AG04450 (cell line): ENCODE data around the gene DNPEP. TPM values are rescaled to one million over a fixed set of nuclear protein-coding genes. Genes with fewer than 3 reads are reported as not detected.
A peak's percentile ranks its signal among the peaks of the same experiment; 100 is the strongest.

Experiments
- CTCF ChIA-PET: fragments of 300-600, 350-600 bp; formaldehyde crosslinking; extraction: SDS; loops from one replicate; lab custom pipeline; 2022; ENCODE audit warnings: antibody characterized with exemption, inconsistent platforms; lab: Charles Lee
- POLR2A ChIA-PET: fragments of 350-600 bp; formaldehyde crosslinking; extraction: SDS; loops from one replicate; lab custom pipeline; 2021; ENCODE audit warnings: antibody characterized with exemption, inconsistent platforms; lab: Yijun Ruan, JAX
- DNase-seq: peaks from one replicate; pipeline ENCODE4 v3.0.0-alpha.2; 2011; ENCODE audit warnings: low read depth, low spot score
- H3K27ac ChIP-seq: one replicate; pipeline ENCODE4 v1.5.1; 2012; ENCODE audit warnings: low read depth, low read length, control low read depth
- H3K27me3 ChIP-seq: one replicate; pipeline ENCODE4 v1.6.0; 2012; ENCODE audit warnings: low read length; ENCODE audit not compliant: control insufficient read depth, insufficient read depth
- H3K4me3 ChIP-seq: 2 replicates; pipeline ENCODE4 v1.5.1; 2011; ENCODE audit warnings: mild to moderate bottlenecking, low read depth, low read length, control low read depth
- H3K9me3 ChIP-seq: 2 replicates; pipeline ENCODE4 v1.5.1; 2012; ENCODE audit warnings: low read length; ENCODE audit not compliant: control insufficient read depth, insufficient read depth
- polyA plus RNA-seq: library from polyadenylated mRNA; depleted of rRNA; stranded (reverse); fragments of >200 nt; gene quantifications from 2 replicates; pipeline ENCODE4 v1.2.3, GENCODE V29; 2011
- TF ChIP-seq, protein P1 (sequence below): IDR thresholded peaks from 2 replicates; pipeline ENCODE4 v1.5.1; 2011; ENCODE audit warnings: low read depth, low read length, control low read depth, inconsistent platforms

The DNPEP gene
- polyA plus RNA-seq, 1 experiment: 41.5 TPM

DNA sequence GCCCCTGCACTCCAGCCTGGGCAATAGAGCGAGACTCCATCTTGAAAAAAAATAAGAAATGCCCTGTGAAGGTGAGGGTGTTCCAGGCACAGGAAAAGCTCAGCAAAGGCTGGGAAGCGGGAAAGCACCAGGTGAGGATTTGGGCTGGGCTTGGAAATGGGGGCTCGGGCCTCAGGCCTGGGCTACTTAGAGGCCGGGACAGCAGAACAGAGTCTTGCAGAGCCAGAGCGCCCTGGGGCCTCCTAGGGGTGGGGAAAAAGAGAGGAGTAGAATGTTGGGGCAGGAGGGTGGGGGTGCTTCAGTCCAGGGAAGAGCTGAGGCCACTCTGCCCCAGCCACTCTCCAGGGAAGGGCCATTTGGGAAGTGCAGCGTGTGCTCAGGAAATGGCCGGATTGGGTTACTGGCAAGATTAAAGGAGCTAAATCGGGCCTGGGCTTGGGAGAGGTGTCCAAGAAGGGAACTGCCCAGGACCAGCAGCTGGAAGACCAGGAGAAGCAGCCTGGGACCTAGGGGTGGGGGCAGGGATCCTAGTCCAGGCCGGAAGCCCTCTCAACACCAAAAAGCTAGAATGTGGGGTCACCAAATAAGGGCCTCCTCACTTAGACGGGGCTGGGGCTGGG, 16.7 kb upstream of the DNPEP start:
- DNase-seq: no peak
- no peak overlapping the region for H3K27ac ChIP-seq
- no peaks in the 10 kb centered on the region for H3K9me3 ChIP-seq
- ChIA-PET POLR2A (interaction anchor here (1.8 kb wide), 1 partner anchor 51 kb away, joined by 4 read pairs; no protein-coding TSS in a partner anchor), CTCF (interaction anchor here (0.9 to 7.0 kb wide), 22 partner anchors 9 to 238 kb away, joined by 3 to 270 read pairs (median 6); partner anchors contain the start of gene DNPEP)
- TF ChIP-seq, protein P1, sequence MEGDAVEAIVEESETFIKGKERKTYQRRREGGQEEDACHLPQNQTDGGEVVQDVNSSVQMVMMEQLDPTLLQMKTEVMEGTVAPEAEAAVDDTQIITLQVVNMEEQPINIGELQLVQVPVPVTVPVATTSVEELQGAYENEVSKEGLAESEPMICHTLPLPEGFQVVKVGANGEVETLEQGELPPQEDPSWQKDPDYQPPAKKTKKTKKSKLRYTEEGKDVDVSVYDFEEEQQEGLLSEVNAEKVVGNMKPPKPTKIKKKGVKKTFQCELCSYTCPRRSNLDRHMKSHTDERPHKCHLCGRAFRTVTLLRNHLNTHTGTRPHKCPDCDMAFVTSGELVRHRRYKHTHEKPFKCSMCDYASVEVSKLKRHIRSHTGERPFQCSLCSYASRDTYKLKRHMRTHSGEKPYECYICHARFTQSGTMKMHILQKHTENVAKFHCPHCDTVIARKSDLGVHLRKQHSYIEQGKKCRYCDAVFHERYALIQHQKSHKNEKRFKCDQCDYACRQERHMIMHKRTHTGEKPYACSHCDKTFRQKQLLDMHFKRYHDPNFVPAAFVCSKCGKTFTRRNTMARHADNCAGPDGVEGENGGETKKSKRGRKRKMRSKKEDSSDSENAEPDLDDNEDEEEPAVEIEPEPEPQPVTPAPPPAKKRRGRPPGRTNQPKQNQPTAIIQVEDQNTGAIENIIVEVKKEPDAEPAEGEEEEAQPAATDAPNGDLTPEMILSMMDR: no peak
- no peaks in the 10 kb centered on the region for H3K27me3 ChIP-seq
- no peak overlapping the region for H3K4me3 ChIP-seq

DNA sequence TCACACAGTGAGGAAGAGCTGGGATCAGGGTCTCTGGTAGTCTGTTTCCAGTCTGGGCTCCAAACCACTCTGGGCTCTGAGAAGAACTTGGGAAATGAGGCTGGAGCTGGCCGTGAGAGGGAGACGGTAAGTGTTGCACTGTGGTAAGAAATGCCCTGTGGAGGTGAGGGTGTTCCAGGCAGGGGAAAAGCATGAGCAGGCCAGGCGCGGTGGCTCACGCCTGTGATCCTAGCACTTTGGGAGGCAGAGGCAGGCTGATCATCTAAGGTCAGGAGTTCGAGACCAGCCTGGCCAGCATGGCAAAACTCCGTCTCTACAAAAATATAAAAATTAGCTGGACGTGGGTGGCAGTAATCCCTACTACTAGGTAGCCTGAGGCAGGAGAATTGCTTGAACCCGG, 16.1 kb upstream of the DNPEP start:
- ChIA-PET CTCF (interaction anchor here (0.6 to 7.0 kb wide), 36 partner anchors 9 to 282 kb away, joined by 3 to 270 read pairs (median 6); partner anchors contain the start of gene DNPEP), POLR2A (interaction anchor here (0.6 to 1.8 kb wide), 3 partner anchors 52 to 150 kb away, joined by 4 to 5 read pairs (median 5); partner anchors contain the start of gene GMPPA)
- no peak overlapping the region for H3K4me3 ChIP-seq
- no peak for DNase-seq
- TF ChIP-seq, protein P1: no peak
- no peaks in the 10 kb centered on the region for H3K9me3 ChIP-seq
- H3K27me3 ChIP-seq: no peaks in the 10 kb centered on the region
- H3K27ac ChIP-seq: no peak overlapping the region

DNA sequence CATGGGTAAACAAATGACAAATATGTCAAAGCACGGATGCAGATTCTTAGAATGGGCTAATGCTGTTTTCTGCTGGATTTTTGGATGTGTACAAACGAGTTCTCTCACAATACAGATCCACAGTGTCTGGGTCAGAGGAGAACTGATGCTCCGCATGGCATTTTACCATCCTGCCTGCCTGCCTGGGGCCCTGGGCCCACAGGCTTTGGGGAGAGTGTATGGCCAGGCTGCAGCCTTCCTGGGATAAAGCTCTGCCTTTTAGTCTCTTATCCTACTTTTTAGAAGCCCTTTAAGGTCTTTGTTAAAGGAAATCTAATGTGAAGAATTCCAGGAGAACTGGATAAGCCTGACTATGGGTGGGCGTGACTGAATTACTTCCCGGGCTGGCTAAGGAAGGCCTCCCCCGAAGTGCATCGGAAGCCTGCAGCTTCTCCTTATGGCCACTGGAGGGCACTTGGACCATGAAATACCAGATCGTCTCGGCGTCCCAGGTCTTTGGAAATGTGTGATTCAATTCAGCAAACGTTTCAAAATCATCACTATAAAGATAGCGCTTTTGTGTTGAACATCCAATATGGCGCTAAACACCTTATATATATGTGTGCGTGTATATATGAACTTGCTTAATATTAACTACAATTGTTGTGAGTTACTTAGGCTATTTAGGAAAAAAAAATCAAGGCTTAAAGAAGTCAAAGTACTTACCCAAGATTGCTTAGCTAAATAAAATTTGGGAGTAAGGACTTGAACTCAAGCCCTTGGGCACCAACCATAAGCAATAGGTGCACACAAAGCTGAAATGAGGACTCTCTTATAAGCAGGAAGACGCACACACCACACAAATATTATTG, 15.2 kb upstream of the DNPEP start:
- POLR2A ChIA-PET: interaction anchor here (0.6 to 1.8 kb wide), 4 partner anchors 53 to 149 kb away, joined by 4 to 5 read pairs (median 4); partner anchors contain the start of gene GMPPA
- Histone ChIP-seq H3K9me3 (no peaks in the 10 kb centered on the region), H3K27me3 (no peaks in the 10 kb centered on the region), H3K4me3 (no peak overlapping the region), H3K27ac (no peak overlapping the region)
- DNase-seq: peak; percentile 78
- CTCF ChIA-PET: interaction anchor here (0.6 to 7.0 kb wide), 48 partner anchors 10 to 283 kb away, joined by 3 to 270 read pairs (median 5); partner anchors contain the start of genes ASIC4 and DNPEP
- TF ChIP-seq, protein P1: peak; percentile 96

DNA sequence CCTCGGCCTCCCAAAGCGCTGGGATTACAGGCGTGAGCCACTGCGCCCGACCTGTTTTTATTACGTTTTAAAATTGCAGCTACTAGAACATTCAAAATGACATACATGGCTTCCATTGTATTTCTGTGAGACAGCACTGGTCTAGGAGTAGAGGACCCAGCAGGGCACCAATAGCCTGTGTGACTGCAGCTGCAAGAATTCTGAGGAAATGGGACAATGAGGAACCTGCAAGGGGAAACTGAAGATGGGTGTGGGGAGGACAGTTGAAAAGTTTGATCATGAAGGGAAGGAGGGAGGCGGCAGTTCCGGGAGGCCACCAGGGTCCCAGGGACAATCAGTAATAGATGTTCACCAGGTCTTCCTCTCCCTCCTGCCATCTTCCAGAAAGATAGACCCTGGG, 13.9 kb upstream of the DNPEP start:
- H3K27ac ChIP-seq: no peak overlapping the region
- POLR2A ChIA-PET: interaction anchor here (0.8 kb wide), 1 partner anchor 131 kb away, joined by 3 read pairs; no protein-coding TSS in a partner anchor
- no peak for DNase-seq
- CTCF ChIA-PET: interaction anchor here (0.6 to 7.0 kb wide), 19 partner anchors 11 to 242 kb away, joined by 3 to 270 read pairs (median 8); partner anchors contain the start of gene DNPEP
- H3K27me3 ChIP-seq: no peaks in the 10 kb centered on the region
- TF ChIP-seq, protein P1: no peak
- no peak overlapping the region for H3K4me3 ChIP-seq
- no peaks in the 10 kb centered on the region for H3K9me3 ChIP-seq
